IPS-18c (cell line): ENCODE results near the gene KLHL24.
A peak's percentile ranks its signal among the peaks of the same experiment; 100 is the strongest.
"Not testable (repeated sequence)": the region's sequence is repeated elsewhere in the genome, so short reads cannot be mapped to it uniquely, and the experiment has no call there.

Experiments
- H3K4me3 ChIP-seq: 2 replicates; pipeline ENCODE4 v1.7.0; 2013; ENCODE audit warnings: low read depth, mild to moderate bottlenecking, low read length, moderate library complexity; ENCODE audit not compliant: insufficient read depth
- H3K9me3 ChIP-seq: one replicate; pipeline ENCODE4 v1.6.1; 2013; ENCODE audit warnings: mild to moderate bottlenecking, low read length, moderate library complexity; ENCODE audit not compliant: control insufficient read depth, insufficient read depth

KLHL24 gene

DNA sequence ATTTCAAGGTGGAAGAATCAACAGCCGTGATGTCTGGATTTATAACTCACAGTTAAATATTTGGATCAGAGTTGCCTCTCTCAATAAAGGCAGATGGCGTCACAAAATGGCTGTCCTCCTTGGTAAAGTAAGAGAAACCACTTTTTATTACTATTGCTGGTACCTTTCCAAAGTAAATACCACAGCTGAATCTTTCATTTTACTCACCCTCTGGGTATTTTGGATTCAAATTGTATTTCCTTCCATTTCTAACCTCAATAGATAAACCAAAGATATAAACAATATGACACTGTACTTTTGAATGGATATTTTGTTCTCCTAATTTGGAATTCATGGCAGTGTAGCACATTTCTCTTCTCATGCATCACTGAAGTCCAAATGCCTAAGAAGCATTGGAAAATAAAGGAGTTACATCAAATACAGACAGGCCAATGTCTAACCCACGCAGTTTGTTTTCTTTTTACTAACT lies 29.5 kb downstream of the KLHL24 start:
- Histone ChIP-seq H3K4me3 (no peak overlapping the region), H3K9me3 (peaks cover 4% of the 10 kb centered on the region)

DNA sequence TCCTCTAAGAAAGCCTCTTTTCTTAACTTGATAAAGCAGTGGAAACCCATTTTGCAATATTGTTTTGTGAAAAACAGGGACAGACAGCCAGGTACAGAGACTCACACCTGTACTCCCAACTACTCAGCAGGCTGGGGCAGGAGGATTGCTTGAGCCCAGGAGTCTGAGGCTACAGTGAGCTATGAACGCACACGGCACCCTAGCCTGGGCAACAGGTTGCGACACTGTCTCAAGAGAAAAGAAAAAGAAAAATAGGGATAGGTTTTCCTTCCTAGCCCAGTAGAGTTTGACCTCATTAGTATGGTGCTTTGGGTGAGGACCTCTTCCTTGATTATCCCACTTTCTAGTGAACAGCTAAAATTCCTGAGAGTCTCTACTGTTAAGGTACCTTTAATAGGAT lies 44.6 kb downstream of the KLHL24 start:
- Histone ChIP-seq H3K9me3 (no peaks in the 10 kb centered on the region), H3K4me3 (no peak overlapping the region)

DNA sequence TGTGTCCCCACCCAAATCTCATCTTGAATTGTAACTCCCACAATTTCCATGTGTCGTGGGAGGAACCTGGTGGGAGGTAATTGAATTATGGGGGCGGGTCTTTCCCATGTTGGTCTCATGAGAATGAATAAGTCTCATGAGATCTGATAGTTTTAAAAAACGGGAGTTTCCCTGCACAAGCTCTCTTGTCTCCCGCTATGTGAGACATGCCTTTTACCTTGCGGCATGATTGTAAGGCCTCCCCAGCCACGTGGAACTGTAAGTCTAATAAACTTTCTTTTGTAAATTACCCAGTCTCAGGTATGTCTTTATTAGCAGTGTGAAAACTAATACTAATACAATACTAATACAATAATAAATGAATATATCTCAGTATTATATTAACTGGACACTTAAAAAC lies 52.3 kb downstream of the KLHL24 start:
- H3K4me3 ChIP-seq = no peak overlapping the region
- no peaks in the 10 kb centered on the region for H3K9me3 ChIP-seq

DNA sequence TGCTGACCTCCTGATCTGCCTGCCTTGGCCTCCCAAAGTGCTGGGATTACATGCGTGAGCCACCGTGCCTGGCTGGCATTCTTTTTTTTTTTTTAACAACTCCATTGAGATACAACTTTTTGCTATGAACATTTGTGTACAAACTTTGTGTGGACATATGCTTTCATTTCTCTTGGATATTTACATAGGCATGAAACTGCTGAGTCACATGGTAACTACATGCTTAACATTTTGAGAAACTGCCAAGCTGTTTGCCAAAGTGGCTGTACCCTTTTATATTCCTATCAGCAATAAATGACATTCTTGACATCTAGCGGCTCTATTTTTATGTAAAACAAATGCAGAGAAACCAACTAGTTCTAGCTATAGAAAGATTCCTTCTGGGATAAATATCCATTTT lies 53.5 kb downstream of the KLHL24 start:
- no peak overlapping the region for H3K4me3 ChIP-seq

DNA sequence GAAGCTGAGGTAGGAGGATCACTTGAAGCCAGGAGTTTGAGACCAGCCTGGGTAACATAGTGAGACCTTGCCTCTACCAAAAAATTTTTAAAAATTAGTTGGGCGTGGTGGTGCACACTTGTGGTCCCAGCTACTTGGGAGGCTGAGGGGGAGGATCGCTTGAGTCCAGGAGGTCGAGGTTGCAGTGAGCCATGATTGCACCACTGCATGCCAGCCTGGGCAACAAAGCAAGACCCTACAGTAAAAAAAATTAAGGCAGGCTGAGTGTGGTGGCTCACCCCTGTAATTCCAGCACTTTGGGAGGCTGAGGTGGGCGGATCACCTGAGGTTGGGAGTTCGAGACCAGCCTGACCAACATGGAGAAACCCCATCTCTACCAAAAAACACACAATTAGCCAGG lies 54.2 kb downstream of the KLHL24 start:
- H3K4me3 ChIP-seq, H3K9me3 ChIP-seq: not testable (repeated sequence)

More for the DNA sequence above, 53.5 kb downstream of the KLHL24 start:
- H3K9me3 ChIP-seq = no peaks in the 10 kb centered on the region

DNA sequence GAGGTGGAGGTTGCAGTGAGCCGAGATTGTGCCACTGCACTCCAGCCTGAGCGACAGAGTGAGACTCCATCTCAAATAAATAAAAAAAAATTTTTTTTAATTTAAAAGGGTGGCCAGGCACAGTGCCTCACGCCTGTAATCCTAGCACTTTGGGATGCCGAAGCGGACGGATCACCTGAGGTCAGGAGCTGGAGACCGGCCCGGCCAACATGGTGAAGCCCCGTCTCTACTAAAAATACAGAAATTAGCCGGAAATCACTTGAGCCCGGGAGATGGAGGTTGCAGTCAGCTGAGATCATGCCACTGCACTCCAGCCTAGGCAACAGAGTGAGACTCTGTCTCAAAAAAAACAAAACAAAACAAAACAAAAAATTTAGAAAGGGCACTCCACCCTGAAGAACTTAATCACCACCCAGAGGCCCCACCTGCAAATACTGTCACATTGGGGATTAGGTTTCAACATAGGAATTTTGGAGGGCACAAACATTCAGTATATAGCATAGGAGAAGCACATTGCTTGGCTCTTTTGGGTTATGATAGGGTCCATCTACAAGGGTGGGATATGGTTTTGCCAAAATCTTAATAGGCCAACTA lies 55.1 kb downstream of the KLHL24 start:
- no peak overlapping the region for H3K4me3 ChIP-seq
- H3K9me3 ChIP-seq = no peaks in the 10 kb centered on the region

DNA sequence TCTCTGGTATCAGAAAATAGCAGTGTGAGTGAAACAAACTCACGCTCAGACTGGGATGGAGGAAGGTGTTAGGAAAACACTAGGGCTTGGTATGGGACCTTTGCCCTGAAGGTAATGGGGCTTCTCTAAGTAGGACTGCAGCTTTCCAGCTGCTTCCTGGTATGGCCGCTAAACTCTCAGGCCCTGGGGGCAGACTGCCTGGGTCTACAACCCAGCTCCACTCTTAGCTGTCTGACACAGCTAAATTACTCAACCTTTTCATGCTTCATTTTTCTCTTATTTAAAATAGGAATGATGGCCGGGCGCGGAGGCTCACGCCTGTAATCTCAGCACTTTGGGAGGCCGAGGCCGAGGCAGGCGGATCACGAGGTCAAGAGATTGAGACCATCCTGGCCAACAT lies 57.0 kb downstream of the KLHL24 start:
- no peak overlapping the region for H3K4me3 ChIP-seq
- no peaks in the 10 kb centered on the region for H3K9me3 ChIP-seq

DNA sequence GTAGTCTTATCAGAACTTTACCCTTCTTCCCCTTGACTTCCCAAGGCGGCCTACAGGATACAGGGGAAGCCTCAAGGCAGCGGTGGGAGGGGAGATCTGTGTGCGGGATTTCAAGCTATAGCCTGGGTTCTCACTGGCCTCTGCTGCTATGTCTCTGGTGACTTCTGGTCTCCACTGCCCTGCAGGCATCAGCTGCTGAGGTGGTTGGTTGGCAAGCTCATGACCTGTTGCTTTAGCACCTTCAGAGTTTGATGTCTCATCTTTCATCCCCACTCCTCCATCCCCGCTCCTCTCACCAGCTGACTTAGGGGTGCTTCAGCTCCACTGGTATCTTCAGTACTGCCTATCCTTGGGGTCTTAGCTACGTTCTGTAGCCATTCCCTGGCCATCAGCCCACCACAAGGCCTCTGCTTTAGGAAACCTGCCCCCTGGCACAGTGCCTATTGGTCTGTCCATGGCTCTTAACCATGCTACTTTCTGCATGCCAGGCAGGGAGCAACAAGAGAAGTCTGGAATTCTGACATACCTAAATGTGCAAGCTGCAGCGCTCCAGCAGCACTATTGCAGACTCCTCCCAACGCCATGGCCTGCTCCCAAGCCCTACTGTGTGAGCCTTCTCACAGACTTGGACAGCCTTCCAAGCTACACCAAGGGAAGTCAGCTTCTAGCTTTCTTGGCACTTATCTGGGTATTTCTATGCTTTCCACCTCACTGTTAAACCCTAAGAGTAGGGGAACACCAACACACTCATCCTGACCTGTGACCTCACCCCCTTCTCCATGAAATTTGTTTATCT lies 60.3 kb downstream of the KLHL24 start:
- Histone ChIP-seq H3K4me3 (no peak overlapping the region), H3K9me3 (no peaks in the 10 kb centered on the region)

DNA sequence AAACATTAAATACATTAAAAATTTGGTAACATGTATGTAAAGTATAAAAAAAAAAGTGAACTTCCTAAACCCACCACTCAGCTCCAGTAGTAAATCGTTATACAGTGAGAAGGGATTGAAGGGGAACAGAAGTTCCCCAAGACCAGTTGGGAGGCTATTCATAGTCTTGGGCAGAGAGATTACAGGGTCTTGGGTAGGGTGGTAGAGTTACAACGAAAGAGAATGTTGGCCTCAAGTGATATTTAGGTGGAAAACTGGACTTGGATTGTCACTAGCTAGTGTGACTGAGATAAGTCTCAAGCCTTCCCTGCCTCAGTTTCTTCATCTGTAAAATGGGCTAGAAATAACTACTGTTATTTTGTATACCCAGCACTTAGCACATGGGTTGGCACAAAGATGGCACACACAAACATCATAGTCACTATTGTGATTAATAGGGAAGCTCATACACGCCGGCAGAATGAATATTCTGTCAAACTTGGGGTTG lies 61.7 kb downstream of the KLHL24 start:
- no peaks in the 10 kb centered on the region for H3K9me3 ChIP-seq
- no peak overlapping the region for H3K4me3 ChIP-seq

DNA sequence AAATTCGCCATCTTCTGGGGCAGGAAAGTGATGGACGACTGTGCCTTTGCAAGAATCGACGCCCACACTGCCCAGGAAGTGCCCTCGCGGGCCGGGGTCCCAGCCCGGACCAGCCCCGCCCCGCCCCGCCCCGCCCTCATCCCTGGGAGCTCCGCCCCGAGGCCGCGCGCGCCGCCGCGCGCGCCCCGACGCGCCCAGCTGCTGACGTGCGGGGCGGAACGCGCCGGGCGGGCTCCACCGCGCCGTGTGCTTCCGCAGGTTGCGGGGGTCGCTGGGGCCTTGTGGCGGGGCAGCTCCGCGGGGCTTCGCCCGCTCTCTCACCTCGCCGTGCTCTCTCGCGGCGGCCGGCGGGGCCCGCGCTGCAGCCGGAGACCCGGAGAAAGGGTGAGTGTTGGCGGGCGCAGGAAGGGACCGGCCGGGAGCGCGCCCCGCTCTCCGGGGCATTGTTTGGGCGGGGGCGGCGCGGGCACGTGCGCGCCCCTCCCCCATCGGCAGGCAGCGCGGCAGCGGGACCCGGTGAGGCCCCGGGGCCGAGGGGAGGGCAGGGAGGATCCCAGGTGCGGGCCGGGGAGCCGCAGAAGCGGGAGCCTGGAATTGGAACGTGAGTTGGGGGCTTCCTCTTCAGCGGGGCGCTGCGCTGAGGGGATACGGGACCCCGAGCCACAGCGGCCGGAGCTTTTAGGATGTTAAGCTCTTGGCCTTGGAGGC lies 62.3 kb downstream of the KLHL24 start, which contains the start of gene YEATS2:
YEATS2 (plus strand) TSS at position 188 of the 708 bp plus-strand sequence. CDS start 17,366 bp downstream, outside the sequence.
- peak within 1 kb of the TSS; percentile 93 for H3K4me3 ChIP-seq
- H3K9me3 ChIP-seq = no peaks in the 10 kb centered on the region

DNA sequence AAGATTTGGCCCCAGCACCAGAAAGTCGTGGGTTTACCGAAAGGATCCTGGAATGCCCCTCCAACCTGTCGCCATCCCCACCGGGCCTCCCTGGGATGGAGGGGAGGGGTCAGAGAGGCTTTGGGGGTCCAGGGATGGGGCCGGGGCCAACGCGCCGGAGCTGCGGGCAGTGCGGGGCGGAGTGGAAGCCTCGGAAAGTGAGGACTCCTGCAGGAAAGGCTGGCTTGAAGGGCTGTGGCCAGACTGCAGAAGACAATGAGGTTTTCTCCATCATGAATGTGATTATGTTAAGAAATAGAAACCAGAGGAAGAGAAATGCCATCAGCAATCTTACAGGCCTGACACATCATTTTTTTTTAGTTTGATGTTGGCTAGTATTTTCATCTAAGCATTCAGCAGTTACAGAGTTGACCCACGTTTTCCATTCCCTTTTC lies 62.9 kb downstream of the KLHL24 start:
- peak overlapping the region; percentile 93 for H3K4me3 ChIP-seq
- H3K9me3 ChIP-seq = no peaks in the 10 kb centered on the region

DNA sequence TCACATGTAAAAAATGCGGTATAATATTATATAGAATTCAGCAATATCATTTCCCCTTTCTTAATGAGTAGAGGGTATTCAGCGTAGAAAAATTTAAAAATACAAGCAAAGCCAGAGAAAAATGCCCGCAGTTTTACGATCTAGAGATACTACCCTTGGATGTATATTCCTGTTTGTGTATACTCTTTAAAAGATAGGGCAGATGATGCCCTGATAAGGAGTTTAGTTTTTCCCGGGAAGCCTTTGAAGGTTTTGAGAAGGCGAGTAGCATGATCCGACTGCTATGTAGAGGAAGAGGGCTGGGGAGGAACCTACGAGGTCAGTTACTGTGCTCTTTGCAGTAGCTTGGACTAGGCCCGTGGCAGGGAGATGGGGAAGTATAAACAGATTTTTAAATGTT lies 63.3 kb downstream of the KLHL24 start:
- peak overlapping the region; percentile 93 for H3K4me3 ChIP-seq
- no peaks in the 10 kb centered on the region for H3K9me3 ChIP-seq

DNA sequence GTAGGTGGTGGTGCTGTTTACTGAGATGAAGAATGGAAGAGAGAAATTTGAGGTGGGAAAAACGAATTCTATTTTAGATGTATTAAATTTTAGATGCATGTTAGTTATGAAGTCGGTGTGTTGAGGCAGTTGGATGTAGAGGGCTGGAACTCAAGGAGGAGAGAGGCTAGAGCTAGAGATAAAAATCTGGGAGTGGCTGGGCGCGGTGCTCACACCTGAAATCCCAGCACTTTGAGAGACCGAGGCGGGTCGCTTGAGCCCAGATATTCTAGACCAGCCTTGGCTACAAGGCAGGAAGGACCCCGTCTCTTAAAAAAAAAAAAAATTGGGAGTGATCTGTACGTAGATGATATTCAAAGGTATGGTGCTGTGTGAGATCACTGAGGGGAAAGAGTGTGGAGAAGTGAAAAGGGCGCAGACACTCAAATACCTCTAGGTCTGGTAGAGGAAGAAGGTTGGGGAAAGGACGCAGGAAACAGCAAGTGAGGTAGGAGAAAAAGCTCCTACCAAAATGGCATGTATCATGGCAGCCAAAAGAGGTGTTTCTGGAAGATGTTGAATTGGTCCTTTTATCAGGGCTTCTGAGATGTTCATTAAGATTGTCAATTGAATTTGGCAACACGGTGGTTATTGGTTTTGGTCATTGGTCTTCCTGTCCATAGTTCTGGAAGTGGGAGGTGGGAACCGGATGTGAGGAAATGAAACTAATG lies 64.0 kb downstream of the KLHL24 start:
- peak overlapping the region; percentile 93 for H3K4me3 ChIP-seq
- H3K9me3 ChIP-seq = no peaks in the 10 kb centered on the region

DNA sequence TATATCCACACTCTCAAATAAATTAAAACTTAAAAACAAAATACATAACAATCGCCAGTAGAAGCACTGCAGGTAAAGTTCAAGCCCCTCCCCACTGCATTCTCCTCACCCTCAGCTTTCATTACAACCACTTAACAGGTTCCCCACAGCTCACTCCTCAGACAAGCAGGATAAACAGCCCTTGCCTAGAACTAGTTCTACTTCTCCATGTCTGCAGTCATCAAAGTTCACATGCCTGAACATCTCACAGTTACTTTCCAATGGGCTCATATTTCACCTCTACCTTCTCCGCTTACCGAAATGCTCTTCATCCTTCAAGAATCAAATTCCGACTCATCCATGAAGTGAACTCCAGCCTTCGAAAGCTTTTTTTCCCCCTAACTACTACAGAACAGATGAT lies 66.3 kb downstream of the KLHL24 start:
- no peak overlapping the region for H3K4me3 ChIP-seq
- H3K9me3 ChIP-seq = no peaks in the 10 kb centered on the region

DNA sequence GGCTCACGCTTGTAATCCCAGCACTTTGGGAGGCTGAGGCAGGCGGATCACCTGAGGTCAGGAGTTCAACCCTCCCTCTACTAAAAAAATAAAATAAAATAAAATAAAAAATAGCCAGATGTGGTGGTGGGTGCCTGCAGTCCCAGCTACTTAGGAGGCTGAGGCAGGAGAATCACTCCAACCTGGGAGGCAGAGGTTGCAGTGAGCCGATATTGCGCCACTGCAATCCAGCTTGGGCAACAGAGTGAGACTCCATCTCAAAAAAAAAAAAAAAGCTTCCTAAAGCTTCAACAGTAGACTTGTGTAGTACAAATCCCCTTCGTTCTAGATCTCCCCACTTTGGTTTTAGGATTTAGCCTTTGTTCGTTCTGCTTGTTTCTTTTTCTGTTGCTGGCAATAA lies 68.5 kb downstream of the KLHL24 start:
- not testable (repeated sequence) for H3K9me3 ChIP-seq, H3K4me3 ChIP-seq

DNA sequence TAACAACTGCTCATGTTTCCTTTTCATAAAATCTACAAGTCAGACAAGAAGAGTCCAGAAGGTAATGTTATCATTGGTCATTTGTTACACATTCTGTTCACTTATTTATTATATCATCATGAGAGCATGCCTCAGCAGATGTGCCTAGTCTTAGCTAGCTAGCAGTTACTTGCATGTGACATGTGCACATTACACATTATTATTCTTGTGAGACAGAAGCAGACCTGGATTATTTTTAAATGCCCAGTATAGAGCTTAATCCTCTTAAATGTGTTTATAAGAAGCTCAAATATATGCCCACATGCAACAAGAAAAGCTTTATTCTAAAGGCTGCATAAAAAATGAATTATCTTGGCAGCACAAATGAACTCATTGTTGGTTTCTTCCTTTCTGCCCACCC lies 74.8 kb downstream of the KLHL24 start:
- H3K4me3 ChIP-seq = no peak overlapping the region
- no peaks in the 10 kb centered on the region for H3K9me3 ChIP-seq

DNA sequence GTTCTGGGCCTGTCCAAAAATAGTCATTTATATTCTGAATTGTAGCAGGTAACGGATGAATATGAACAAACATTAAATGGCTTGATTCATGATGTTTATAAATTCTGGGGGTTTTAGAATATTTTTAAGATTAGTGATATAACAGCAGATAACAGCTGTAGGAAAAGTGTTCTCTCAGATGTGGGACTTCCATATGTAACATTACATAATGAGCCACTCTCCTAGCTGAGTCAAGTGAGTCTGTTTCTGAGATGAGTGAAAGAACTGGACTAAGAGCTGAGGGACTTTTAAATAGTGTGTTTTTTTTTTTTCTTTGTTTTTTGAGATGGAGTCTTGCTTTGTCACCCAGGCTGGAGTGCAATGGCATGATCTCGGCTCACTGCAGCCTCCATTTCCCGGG lies 76.1 kb downstream of the KLHL24 start:
- no peak overlapping the region for H3K4me3 ChIP-seq

More for the DNA sequence above, 76.1 kb downstream of the KLHL24 start:
- no peaks in the 10 kb centered on the region for H3K9me3 ChIP-seq
